Measurements from ENCODE around the gene GFOD1. TPM values are rescaled to one million over a fixed set of nuclear protein-coding genes. Genes with fewer than 3 reads are reported as not detected.

Gene GFOD1
- total and polyA plus RNA-seq, 10 of the 15 experiments (the other 5 are each of a cell fraction or from before 2014, with no cell fraction given): 6.5 to 41.4 (median 16.0) TPM

DNA sequence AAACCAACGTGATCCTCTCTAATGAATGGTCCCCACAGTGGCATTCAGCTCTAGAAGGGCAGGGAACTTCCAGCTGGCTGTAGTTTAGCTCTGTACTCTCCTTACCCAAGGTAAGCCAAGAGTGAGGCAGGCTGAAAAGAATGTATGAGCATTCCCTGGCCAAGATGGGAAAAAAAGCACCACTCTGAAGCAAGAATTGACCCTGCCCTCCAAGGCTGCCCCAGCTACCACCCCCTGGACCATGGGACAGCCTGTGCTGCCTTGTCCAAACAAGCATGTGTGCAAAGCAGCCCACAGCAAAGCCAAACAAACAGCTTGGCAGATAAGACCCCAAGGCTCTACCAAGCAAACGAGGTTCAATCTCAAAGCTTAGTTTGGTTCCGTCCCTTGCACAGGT lies 73.9 kb downstream of the GFOD1 start:
- ATAC-seq: no peak

More for the DNA sequence above, 73.9 kb downstream of the GFOD1 start:
- RAD21 ChIA-PET (ENCODE audit: unreplicated experiment): interaction anchor here (1.0 to 1.4 kb wide), 3 partner anchors 9 to 161 kb away, joined by 4 read pairs; partner anchors contain the start of gene SIRT5
- in situ Hi-C loops (cut with MboI) (no loop called here), intact Hi-C loops (cut with micrococcal nuclease; ENCODE audit: unreplicated experiment) (no loop called here)
- Histone ChIP-seq H3K4me1 (ENCODE audit: control insufficient read depth, insufficient read depth, low read length) (no peaks in the 10 kb centered on the region), H2AFZ (ENCODE audit: control insufficient read depth, low read depth, low read length) (no peak overlapping the region), H3K27ac (ENCODE audit: control insufficient read depth, insufficient read depth) (no peak overlapping the region), H3K27me3 (replicated peaks in 1 of 2; ENCODE audit: control insufficient read depth in 2 of 2, insufficient read depth in 2 of 2, low read length in 1 of 2) (no peaks in the 10 kb centered on the region), H3K79me2 (ENCODE audit: control insufficient read depth, insufficient read depth, low read length) (peaks cover 9% of the 10 kb centered on the region), H3K9me3 (replicated peaks; ENCODE audit: control insufficient read depth, insufficient read depth, low read length) (no peaks in the 10 kb centered on the region; the same call in 2 of the 3 replicates), H3K4me2 (ENCODE audit: control insufficient read depth, insufficient read depth) (no peak overlapping the region), H3K4me3 (no peak overlapping the region), H3K36me3 (ENCODE audit: control insufficient read depth in 2 of 2, insufficient read depth in 2 of 2, low read length in 1 of 2) (peaks cover 5 to 10% of the 10 kb centered on the region in 2 experiments; a peak in 3 of 4 replicates), H3K9ac (ENCODE audit: control insufficient read depth, insufficient read depth, low read length) (no peak overlapping the region), H4K20me1 (ENCODE audit: control insufficient read depth, insufficient read depth) (no peaks in the 10 kb centered on the region)
- BruUV-seq (replicated peaks): no TSS peak
- TF ChIP-seq NFYB (IDR thresholded peaks at IDR 0.05; ENCODE audit: insufficient read depth, low read depth, low read length) (no peak), HDAC6 (IDR thresholded peaks at IDR 0.05; ENCODE audit: unreplicated experiment) (no peak), STAT1 (conservative IDR thresholded peaks at IDR 0.05) (no peak), TARDBP (IDR thresholded peaks at IDR 0.05; ENCODE audit: borderline replicate concordance) (no peak), MYB (IDR thresholded peaks at IDR 0.05; ENCODE audit: borderline replicate concordance, low read depth, low read length) (no peak), TCF3 (IDR thresholded peaks at IDR 0.05; ENCODE audit: borderline replicate concordance, insufficient read depth, low read depth, low read length) (no peak), IKZF1 (conservative IDR thresholded peaks at IDR 0.05) (no peak), CHD1 (IDR thresholded peaks at IDR 0.05; ENCODE audit: low read depth, low read length) (no peak)
- TF ChIP-seq, protein P1, sequence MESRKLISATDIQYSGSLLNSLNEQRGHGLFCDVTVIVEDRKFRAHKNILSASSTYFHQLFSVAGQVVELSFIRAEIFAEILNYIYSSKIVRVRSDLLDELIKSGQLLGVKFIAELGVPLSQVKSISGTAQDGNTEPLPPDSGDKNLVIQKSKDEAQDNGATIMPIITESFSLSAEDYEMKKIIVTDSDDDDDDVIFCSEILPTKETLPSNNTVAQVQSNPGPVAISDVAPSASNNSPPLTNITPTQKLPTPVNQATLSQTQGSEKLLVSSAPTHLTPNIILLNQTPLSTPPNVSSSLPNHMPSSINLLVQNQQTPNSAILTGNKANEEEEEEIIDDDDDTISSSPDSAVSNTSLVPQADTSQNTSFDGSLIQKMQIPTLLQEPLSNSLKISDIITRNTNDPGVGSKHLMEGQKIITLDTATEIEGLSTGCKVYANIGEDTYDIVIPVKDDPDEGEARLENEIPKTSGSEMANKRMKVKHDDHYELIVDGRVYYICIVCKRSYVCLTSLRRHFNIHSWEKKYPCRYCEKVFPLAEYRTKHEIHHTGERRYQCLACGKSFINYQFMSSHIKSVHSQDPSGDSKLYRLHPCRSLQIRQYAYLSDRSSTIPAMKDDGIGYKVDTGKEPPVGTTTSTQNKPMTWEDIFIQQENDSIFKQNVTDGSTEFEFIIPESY (IDR thresholded peaks at IDR 0.05): no peak
- TF ChIP-seq, protein P2, sequence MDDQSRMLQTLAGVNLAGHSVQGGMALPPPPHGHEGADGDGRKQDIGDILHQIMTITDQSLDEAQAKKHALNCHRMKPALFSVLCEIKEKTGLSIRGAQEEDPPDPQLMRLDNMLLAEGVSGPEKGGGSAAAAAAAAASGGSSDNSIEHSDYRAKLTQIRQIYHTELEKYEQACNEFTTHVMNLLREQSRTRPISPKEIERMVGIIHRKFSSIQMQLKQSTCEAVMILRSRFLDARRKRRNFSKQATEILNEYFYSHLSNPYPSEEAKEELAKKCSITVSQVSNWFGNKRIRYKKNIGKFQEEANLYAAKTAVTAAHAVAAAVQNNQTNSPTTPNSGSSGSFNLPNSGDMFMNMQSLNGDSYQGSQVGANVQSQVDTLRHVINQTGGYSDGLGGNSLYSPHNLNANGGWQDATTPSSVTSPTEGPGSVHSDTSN (IDR thresholded peaks at IDR 0.05; ENCODE audit: insufficient replicate concordance, low read depth, low read length): no peak
- TF ChIP-seq, protein P3, sequence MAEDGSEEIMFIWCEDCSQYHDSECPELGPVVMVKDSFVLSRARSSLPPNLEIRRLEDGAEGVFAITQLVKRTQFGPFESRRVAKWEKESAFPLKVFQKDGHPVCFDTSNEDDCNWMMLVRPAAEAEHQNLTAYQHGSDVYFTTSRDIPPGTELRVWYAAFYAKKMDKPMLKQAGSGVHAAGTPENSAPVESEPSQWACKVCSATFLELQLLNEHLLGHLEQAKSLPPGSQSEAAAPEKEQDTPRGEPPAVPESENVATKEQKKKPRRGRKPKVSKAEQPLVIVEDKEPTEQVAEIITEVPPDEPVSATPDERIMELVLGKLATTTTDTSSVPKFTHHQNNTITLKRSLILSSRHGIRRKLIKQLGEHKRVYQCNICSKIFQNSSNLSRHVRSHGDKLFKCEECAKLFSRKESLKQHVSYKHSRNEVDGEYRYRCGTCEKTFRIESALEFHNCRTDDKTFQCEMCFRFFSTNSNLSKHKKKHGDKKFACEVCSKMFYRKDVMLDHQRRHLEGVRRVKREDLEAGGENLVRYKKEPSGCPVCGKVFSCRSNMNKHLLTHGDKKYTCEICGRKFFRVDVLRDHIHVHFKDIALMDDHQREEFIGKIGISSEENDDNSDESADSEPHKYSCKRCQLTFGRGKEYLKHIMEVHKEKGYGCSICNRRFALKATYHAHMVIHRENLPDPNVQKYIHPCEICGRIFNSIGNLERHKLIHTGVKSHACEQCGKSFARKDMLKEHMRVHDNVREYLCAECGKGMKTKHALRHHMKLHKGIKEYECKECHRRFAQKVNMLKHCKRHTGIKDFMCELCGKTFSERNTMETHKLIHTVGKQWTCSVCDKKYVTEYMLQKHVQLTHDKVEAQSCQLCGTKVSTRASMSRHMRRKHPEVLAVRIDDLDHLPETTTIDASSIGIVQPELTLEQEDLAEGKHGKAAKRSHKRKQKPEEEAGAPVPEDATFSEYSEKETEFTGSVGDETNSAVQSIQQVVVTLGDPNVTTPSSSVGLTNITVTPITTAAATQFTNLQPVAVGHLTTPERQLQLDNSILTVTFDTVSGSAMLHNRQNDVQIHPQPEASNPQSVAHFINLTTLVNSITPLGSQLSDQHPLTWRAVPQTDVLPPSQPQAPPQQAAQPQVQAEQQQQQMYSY (CRISPR knock-in tag; IDR thresholded peaks at IDR 0.05): no peak
- WGBS (ENCODE audit: insufficient coverage, insufficient replicate concordance, low lambda C conversion rate, missing lambda C conversion rate): 94% methylated on average over 3 of the region's 3 CpGs
- POLR2A ChIA-PET: interaction anchor here (1.1 to 1.2 kb wide), 2 partner anchors 12 to 28 kb away, joined by 3 to 4 read pairs; no protein-coding TSS in a partner anchor
- SMC1A ChIA-PET (ENCODE audit: uncharacterized antibody, unreplicated experiment): interaction anchor here (1.5 to 4.6 kb wide), 3 partner anchors 8 to 15 kb away, joined by 3 to 32 read pairs (median 6); no protein-coding TSS in a partner anchor
- FAIRE-seq (no peak), DNase-seq (ENCODE audit: low read depth, low spot score) (no peak)
- CTCF ChIA-PET: interaction anchor here (1.0 to 1.5 kb wide), 2 partner anchors 36 to 125 kb away, joined by 3 to 4 read pairs; no protein-coding TSS in a partner anchor

All from GM12878 (cell line).